GM12892 (cell line): ENCODE results near the gene SLC28A2.
"Not testable (repeated sequence)": the region's sequence is repeated elsewhere in the genome, so short reads cannot be mapped to it uniquely, and the experiment has no call there.

ENCODE experiments used
- DNase-seq: peaks from one replicate; pipeline ENCODE4 v3.0.0; 2011; ENCODE audit not compliant: insufficient read length
- FAIRE-seq: peaks from 2 replicates; lab custom pipeline; 2011; peaks lifted over from hg19 to GRCh38; lab: Jason Lieb, UNC
- POLR2A ChIP-seq: IDR thresholded peaks from 2 replicates; pipeline ENCODE4 v1.6.1; 2011; ENCODE audit warnings: low read depth, low read length, control low read depth
- POLR2AphosphoS5 ChIP-seq: IDR thresholded peaks from 2 replicates; pipeline ENCODE4 v1.6.1; 2011; ENCODE audit warnings: low read depth, low read length, control low read depth
- TAF1 ChIP-seq: IDR thresholded peaks from 2 replicates; pipeline ENCODE4 v1.6.1; 2011; ENCODE audit warnings: low read depth, mild to moderate bottlenecking, control low read depth, low read length, borderline replicate concordance

The SLC28A2 gene

DNA sequence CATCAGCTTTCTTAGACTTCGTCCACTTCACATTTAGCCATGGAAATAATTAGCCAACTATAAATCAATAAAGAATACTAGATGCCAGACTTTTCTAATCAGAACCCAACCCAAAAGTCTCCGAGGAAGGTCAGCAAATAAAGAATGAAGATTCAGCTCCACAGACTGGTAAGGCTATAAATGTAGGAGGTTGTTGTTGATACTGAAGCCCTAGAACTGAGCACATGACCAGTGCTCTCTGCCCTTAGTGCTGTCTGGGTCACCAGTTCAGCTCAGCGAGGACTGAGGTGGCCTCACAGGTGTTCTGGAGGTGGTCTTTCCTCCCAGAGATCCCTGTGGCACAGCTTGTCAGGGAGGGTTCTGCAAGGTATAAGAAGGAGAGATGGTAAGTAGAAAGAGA is 20.9 kb upstream of the SLC28A2 start:
- TF ChIP-seq POLR2A (no peak), TAF1 (no peak), POLR2AphosphoS5 (no peak)
- DNase-seq, result no peak
- no peak for FAIRE-seq

DNA sequence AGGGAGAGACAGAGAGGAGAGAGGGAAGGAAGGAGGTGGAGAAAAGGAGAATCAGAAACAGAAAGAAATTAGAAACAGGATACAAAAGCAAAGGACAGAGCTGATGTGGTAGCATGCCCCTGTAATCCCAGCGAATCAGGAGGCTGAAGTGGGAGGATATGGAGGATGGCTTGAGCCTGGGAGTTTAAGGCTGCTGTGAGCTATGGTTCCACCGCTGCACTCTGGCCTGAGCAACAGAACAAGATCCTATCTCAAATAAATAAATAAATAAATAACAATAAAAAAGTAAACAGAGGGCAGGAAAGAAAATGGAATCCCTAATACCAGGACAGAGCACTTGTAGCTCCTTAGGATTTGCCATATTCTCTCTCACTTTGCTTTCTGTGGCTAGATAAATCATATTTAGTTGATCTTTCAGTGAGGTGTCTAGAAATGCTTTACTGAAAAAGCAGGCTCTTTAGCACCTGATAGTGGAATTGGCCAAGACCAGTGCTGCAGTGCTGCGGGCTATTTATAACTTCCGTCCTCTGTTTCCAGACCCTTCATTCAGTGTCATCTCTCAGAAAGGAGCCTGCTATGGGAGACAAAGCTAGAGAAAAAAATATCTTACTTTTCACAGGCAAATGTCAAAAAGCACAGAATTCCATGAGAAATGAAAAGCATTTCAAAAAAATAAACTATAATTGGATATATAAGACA is 20.0 kb upstream of the SLC28A2 start:
- no peak for FAIRE-seq
- DNase-seq, result no peak
- TF ChIP-seq POLR2A (no peak), POLR2AphosphoS5 (no peak), TAF1 (no peak)

DNA sequence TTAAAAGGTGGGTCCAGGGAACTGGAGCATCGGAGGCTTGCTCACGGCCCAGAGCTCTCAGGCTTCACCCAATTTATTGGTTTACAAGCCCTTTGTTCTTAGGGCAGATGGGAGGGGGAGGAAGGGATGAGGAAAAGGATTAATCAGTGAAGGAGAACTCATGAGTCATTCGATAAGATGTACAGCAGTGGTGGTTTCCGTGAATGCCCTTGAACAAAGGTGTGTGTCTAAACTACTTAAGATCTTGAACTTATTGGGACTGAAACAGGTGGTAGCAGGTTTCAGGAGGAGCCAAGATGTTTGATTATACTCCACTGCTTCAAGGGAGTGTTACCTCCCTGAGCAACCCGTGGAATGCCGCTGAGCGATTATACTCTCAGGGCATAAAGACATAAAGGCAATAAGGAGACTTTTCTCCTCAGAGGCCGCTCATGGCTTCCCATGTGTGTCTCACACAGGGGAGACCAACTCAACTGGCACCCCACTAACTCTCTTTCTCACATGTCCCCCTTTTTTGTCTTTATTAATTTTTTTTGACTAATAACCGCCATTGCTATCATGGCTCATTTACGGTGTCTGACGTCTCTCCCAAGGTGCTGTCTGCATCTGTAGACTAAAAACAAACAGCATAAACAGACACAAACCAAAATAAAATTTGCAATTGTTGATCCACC is 17.3 kb upstream of the SLC28A2 start:
- DNase-seq (no peak), FAIRE-seq (no peak)
- TF ChIP-seq POLR2AphosphoS5, result no peak
- TF ChIP-seq POLR2A, result no peak
- TF ChIP-seq TAF1, result no peak

DNA sequence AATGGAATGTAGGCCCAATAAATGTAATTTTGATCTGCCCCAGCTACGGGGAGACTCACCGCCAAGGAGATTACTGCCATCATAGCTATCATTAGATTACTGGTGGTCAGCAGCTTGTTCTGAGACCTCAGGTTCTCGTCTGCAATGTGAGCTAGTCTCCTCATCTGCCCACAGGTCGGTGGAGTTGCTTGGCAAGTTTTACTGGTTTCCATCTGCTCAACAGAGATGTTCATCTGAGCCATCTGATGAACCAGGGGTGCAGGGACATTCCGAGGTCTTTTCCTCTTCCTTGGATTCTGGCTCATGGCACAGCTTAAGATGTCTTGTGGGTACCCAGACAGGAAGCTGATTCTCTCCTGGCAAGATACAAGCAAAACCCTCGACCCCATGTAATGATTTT is 15.2 kb upstream of the SLC28A2 start:
- DNase-seq, FAIRE-seq: not testable (repeated sequence)

DNA sequence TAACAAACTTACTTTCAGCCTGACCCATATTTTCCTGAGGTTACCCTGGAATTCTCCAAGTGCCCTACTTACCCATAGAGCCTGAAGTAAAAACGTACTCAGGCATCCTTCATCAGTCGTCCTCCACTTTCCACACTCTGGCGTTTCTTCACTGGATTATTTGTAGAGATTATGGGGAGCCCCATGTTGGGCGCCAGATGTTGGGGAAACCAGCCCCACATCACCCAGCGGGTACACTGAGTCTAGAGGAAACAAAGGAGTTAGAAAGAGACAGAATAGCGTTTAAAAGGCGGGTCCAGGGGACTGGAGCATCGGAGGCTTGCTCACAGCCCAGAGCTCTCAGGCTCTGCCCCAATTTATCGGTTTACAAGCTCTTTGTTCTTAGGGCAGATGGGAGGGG is 9.7 kb upstream of the SLC28A2 start:
- DNase-seq, result no peak
- FAIRE-seq, result no peak
- TF ChIP-seq POLR2A (no peak), POLR2AphosphoS5 (no peak), TAF1 (no peak)

DNA sequence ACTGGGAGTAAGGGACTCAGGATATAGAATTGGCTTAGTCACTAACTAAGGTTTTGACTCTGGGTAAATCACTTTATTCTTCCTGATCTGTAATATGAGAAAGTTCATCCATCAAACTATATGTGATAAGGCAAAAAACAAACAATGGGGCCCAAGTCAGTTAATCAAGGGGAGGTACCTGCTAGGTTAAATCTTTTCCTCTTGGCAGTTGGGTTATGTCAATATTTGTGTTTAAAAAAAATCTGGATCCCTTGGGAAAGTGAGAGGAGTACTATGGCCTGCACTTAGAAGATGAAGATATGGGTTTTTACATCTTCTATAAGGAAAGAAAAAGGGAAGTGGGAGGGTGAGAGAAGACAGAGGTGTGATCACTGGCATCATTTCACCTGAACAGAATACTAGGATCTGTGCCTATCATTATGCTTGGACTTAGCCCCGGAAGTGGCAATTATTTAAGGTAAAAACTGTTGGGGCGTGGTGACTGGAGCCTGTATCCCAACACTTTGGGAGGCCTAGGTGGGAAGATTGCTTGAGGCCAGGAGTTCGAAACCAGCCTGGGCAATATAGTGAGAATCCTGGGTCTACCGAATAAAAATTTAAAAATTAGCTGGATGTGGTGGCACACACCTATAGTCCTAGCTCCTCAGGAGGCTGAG is 2.8 kb upstream of the SLC28A2 start:
- DNase-seq (no peak), FAIRE-seq (no peak)
- TF ChIP-seq TAF1 (no peak), POLR2A (no peak), POLR2AphosphoS5 (no peak)

DNA sequence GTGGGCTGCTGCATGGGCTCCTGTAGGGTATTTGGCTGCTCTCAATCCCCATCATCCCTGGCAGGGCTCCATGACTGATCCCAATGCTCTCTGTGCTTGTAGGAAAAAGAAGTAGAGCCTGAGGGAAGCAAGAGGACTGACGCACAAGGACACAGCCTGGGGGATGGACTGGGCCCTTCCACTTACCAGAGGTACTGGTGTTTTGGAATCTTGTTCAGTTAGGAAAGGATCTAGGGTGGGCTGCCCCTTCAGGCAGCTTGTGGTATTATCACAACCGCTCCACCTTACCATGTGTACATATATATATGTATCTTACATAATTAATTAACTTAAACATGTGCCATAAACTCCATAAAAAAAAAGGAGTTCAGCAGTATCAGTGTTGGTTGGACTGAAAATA is 1.3 kb downstream of the SLC28A2 start:
- TF ChIP-seq POLR2AphosphoS5 (no peak), TAF1 (no peak), POLR2A (no peak)
- DNase-seq (no peak), FAIRE-seq (no peak)

DNA sequence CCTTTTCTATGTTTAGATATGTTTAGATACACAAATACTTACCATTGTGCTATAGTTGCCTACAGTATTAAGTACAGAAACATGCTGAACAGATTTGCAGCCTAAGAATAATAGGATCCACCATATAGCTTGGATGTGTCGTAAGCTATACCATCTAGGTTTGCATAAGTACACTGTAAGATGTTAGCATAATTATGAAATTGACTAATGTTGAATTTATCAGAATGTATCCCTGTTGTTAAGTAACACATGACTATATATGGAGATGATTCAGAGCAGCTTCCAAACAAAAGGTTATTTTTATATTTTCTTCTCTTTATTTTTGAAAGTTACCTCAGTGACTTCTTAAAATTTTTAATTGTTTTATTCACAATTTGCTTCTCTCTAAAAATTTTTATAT is 2.4 kb downstream of the SLC28A2 start:
- no peak for DNase-seq
- FAIRE-seq, result no peak
- no peak for TF ChIP-seq POLR2AphosphoS5
- no peak for TF ChIP-seq TAF1
- TF ChIP-seq POLR2A, result no peak

DNA sequence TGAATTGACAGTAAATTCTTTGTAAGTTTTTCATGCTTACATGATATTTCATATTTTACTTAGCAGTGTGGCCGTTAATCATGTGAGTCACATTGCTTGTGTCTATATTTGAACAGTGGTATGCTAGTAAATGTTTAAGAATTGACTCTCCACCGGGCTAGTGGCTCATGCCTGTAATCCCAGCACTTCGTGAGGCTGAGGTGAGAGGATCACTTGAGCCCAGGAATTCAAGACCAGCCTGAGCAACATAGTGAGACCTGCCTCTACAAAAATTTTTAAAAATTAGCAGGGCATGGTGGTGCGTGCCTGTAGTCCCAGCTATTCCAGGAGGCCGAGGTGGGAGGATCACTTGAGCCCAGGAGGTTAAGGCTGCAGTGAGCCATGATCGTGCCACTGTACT is 2.8 kb downstream of the SLC28A2 start:
- DNase-seq, FAIRE-seq: not testable (repeated sequence)

DNA sequence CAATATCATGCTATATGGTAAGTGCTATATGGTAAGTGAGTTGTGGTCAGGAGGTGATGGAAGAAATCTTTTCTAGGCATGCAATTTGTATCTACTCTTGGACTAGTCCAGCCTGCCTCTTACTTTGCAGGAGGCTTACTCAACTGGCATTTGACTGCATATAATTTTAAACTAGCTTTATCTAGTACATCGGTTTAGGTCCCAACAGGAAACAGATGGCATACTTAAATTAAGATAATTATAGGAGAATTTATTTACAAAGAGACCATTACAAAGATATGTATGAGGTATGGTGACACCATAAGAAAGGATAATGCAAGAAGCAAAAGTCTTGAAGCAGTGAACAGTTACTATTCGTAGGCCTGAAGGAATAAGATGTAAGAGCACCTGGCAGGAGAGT is 7.8 kb downstream of the SLC28A2 start:
- TF ChIP-seq TAF1 (no peak), POLR2AphosphoS5 (no peak), POLR2A (no peak)
- DNase-seq (no peak), FAIRE-seq (no peak)

DNA sequence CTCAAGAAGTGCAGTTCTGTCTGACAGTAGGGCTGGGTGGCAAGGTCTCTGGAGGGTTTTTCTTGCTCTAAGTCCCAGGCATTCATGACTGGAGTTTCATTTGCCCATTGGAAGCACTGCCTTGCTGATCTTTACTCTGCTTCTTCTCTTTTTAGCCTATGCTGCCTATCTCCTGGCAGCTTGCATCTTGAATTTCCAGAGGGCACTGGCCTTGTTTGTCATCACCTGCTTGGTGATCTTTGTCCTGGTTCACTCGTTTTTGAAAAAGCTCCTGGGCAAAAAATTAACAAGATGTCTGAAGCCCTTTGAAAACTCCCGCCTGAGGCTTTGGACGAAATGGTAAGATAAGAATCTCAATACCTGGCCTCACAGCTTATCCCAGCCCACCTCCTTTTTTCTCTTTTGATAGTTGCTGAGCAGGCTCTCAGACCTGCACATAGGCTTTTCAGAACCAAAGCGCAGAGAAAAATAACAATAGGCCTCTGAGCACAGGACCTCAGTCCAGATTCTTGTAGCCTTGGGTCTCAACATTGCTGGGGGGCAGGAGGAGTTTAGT is 10.9 kb downstream of the SLC28A2 start:
- TF ChIP-seq POLR2A (no peak), TAF1 (no peak), POLR2AphosphoS5 (no peak)
- DNase-seq, result no peak
- FAIRE-seq, result no peak

DNA sequence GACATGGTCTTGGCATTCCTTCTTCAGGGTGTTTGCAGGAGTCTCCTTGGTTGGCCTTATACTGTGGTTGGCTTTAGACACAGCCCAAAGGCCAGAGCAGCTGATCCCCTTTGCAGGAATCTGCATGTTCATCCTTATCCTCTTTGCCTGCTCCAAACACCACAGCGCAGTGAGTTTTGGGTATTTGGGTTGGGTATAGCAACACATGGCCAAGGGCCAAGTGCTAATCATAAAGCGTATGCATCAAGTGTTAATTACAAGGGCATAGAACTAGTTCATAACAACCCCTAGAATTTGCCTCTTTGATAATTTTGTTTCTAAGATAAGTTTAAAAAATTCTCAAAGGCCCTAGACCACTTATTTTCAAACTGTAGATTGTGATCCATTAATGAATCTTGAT is 11.8 kb downstream of the SLC28A2 start:
- FAIRE-seq, result no peak
- TF ChIP-seq POLR2A, result no peak
- no peak for TF ChIP-seq TAF1
- TF ChIP-seq POLR2AphosphoS5, result no peak

More for the DNA sequence above, 11.8 kb downstream of the SLC28A2 start:
- DNase-seq, result no peak
